GM13976 (cell line): Measurements from ENCODE around the gene ERN2.
A peak's percentile ranks its signal among the peaks of the same experiment; 100 is the strongest.

Experiments used
- DNase-seq: peaks from one replicate; pipeline ENCODE4 v3.0.0; 2012; ENCODE audit warnings: low spot score
- in situ Hi-C: fragments of 300-500 bp; cut with MboI; formaldehyde crosslinking; loops from one replicate; pipeline ENCODE4 v1.12.0; 2022; ENCODE audit warnings: low sequenced_read_pairs, mixed read lengths, inconsistent platforms; ENCODE audit not compliant: unreplicated experiment
- TF ChIP-seq, protein P1 (sequence below): IDR thresholded peaks from 2 replicates; pipeline ENCODE4 v1.5.1; 2012; ENCODE audit warnings: borderline replicate concordance, mild to moderate bottlenecking; ENCODE audit not compliant: insufficient read depth; ENCODE audit errors: extremely low read depth, missing control alignments, control extremely low read depth

ERN2 gene

DNA sequence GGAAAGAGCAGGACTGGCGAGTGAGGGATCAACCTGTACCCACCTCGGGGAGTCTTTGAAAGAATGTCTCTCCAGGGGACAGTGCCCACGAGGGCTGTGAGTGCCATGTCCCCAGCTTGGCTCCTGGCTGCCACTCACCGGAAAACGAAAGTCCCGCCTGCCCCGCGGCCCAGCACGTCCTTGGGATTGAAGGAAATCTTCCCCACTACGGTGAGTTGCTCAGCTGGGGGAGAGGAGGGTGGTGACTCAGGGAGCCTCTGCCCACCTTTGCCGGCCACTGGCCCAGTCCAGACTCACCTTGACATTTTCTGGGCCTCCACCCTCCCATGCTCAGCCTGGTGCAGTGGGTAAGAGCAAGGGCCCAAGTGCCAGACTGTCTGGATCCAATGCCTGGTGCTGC, 17.3 kb downstream of the ERN2 start:
- no peak for DNase-seq
- in situ Hi-C loops, result no loop called here
- TF ChIP-seq, protein P1, sequence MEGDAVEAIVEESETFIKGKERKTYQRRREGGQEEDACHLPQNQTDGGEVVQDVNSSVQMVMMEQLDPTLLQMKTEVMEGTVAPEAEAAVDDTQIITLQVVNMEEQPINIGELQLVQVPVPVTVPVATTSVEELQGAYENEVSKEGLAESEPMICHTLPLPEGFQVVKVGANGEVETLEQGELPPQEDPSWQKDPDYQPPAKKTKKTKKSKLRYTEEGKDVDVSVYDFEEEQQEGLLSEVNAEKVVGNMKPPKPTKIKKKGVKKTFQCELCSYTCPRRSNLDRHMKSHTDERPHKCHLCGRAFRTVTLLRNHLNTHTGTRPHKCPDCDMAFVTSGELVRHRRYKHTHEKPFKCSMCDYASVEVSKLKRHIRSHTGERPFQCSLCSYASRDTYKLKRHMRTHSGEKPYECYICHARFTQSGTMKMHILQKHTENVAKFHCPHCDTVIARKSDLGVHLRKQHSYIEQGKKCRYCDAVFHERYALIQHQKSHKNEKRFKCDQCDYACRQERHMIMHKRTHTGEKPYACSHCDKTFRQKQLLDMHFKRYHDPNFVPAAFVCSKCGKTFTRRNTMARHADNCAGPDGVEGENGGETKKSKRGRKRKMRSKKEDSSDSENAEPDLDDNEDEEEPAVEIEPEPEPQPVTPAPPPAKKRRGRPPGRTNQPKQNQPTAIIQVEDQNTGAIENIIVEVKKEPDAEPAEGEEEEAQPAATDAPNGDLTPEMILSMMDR, result no peak

DNA sequence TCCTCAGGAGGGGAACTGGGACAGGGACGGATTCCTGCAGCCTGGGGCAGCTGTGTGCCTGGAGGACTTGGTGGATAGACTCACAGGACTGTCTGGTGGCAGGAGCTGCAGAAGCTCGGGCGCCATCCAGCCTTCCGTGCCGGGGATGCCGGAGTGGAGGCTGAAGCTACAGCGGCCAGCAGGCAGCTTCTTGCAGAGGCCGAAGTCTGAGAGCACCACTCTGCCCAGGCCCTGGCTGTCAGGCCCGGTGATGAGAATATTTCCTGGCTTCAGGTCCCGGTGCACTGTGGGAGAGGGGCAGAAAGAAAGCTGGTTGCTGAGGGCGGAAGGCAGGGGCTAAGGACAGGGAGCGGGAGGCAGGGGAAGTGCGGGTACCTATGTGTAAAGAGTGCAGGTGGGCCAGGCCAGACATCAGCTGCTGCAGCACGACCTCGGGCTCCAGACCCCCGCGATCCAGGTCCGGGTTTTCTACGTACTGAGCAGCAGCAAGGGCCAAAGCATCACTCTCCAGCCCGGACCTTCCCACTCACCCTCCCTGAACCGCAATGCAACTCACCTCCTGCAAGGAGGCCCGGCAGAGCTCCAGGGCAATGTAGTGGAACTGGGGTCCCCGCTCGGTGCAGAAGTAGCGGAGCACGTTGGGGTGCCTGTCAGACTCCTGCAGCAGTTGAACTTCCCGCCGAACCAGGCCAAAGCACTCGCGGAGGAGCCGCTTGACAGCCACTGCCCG, 18.2 kb downstream of the ERN2 start:
- TF ChIP-seq, protein P1, result no peak
- peak; percentile 58 for DNase-seq
- in situ Hi-C loops, result no loop called here

DNA sequence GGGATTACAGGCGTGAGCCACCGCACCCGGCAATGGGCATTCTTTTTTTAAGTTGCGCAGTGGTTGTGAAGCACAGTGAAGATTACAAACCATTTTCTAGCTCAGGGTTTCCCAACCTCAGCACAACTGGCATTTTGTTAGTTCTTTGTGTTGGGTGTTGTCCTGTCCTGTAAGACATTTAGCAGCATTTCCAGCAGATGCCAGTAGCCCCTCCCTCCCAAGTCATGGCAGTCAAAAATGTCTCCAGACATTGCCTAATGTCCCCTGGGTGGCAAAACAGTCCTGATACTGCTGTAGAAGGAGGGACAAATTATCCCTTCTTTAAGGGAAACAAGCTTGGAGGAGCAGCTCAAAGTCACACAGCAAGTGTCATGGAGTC, 18.8 kb downstream of the ERN2 start:
- in situ Hi-C loops, result no loop called here
- DNase-seq, result no peak
- TF ChIP-seq, protein P1, result no peak

DNA sequence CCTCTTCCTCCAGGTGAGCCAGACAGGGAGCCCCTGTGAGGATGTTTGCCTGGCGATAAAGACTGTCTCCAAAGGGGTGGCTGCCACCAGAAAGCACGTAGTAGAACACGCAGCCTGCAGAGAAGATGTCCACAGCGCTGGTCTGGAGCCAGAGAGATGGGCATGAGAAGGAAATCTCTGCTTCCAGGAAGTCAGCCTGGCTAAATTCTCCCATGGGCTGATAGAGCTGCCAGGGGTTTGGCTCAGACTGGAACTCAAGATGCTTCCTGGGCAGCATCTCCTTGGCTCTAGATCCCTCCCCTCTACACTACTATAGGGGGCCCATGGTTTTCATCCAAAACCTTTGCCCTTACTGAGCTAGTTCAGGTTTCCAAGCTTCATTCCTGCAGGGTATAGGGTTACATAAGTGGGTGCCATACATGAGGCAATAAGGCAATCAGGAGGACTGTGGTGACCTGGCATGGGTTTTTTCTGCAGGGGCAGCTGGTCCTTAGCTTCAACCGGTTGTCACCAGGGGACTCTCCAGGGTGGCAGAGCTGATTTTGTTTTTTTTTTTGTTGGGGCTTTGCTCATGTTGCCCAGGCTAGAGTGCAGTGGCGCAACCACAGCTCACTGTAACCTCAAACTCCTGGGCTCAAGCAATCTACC, 20.7 kb downstream of the ERN2 start:
- DNase-seq, result no peak
- in situ Hi-C loops, result no loop called here
- TF ChIP-seq, protein P1, result no peak

DNA sequence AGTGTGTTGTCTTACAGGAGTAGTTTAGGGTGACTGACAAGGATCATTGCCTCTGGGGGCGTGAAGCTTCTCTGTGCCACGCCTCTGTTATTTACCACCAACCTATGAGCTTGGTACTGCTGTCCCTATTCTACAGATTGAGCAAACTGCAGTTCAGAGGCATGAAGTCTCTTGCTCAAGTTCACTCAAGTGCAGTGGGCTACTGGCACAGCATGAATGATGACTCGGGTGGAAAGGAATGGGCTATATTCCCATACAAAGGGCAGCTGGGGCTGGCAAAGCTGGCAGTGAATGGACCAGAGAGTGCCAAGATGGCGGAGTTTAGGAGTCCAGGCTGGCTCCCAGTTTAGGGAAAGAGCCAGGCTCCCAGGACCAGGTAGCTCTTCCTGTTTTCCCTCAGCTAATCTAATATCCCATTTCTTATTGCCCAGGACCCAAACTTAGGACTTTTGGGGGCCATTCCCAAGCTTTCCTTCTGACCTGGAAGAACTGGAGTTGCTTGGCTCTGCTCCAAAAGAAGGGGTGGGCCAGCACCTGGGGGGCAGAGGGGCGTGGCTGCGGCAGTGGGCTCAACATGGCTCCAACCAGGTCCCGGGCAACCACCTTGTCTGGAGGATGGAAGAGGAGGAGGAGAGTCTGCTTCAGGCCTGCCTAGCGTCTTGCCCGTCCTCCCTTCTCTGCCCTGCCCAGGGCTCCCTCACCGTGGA, 21.4 kb downstream of the ERN2 start:
- in situ Hi-C loops, result no loop called here
- DNase-seq, result no peak
- TF ChIP-seq, protein P1, result no peak

DNA sequence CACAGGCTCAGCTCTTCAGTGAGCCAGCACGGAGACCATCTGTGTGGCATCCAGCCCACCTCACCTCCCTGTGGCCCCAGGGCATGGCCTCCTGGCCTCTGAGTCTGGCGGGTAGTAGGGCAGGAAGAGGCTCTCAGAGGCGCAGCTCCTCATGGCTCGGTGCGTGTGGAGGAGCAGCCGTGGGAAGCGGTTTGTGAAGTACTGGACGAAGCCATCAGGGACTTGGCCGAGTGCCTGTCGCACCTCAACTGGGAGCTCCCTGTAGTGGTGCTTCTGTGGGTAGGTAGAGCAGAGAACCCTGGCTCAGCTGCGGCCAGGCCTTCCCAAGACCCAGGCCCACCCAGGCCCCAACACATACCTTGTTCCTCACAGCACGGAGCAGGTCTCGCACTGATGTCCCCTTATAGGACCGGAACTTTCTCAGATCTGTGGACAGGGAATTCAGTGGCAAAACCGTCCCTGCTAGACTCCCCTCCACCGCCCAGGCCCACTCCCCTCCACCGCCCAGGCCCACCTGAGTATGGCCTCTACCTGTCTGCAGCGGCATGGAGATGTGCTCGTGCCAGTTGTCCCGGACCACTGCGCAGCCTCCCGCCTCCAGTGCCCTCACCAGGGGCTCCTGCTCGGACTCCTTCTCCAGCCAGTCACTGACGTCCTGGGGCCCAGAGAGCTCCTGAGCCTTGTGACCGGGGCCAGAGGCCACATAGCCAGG, 22.1 kb downstream of the ERN2 start:
- DNase-seq, result no peak
- TF ChIP-seq, protein P1, result no peak
- in situ Hi-C loops, result no loop called here
